ENCODE data around the gene DPPA4. TPM values are rescaled to one million over a fixed set of nuclear protein-coding genes. Genes with fewer than 3 reads are reported as not detected.

The DPPA4 gene
- total RNA-seq, 1 experiment from 2014 or later = 774 TPM

GRCh38 chr3:109385442-109386318, 48.3 kb upstream of the DPPA4 start:
- ATAC-seq (no peak), DNase-seq (ENCODE audit: low spot score) (no peak)
- H3K4me3 Mint-ChIP-seq = no peak overlapping the region
- ChIA-PET CTCF (interaction anchor here (0.7 to 1.0 kb wide), 2 partner anchors 17 to 40 kb away, joined by 3 to 6 read pairs; no protein-coding TSS in a partner anchor), POLR2A (interaction anchor here (1.2 kb wide), 1 partner anchor 29 kb away, joined by 3 read pairs; no protein-coding TSS in a partner anchor)
- TF ChIP-seq ZNF121 (CRISPR knock-in tag; IDR thresholded peaks at IDR 0.05) = 0 out of 2 replicates have a peak, but pooled peaks have one; percentile 27
- TF ChIP-seq ZNF281 (CRISPR knock-in tag; IDR thresholded peaks at IDR 0.05) = no peak
- H3K27me3 Mint-ChIP-seq (ENCODE audit: low read depth) = no peaks in the 10 kb centered on the region
- no peak overlapping the region for H3K27ac Mint-ChIP-seq
- H3K4me1 Mint-ChIP-seq = peaks cover 50% of the 10 kb centered on the region
- no peaks in the 10 kb centered on the region for H3K36me3 Mint-ChIP-seq
- no peaks in the 10 kb centered on the region for H3K9me3 Mint-ChIP-seq

- DNase-seq (ENCODE audit: low spot score) = no peak
- Mint-ChIP-seq H3K4me3 (no peak overlapping the region), H3K36me3 (no peaks in the 10 kb centered on the region), H3K27me3 (ENCODE audit: low read depth) (no peaks in the 10 kb centered on the region), H3K27ac (no peak overlapping the region), H3K9me3 (no peaks in the 10 kb centered on the region), H3K4me1 (peaks cover 39% of the 10 kb centered on the region)
- no peak for ATAC-seq
- TF ChIP-seq E2F5 (CRISPR knock-in tag; IDR thresholded peaks at IDR 0.05) = no peak
- no peak for TF ChIP-seq ATF6 (CRISPR knock-in tag; IDR thresholded peaks at IDR 0.05)
- TF ChIP-seq ZNF232 (CRISPR knock-in tag; IDR thresholded peaks at IDR 0.05) = no peak
- POLR2A ChIA-PET = interaction anchor here (0.7 kb wide), 1 partner anchor 31 kb away, joined by 4 read pairs; no protein-coding TSS in a partner anchor
- CTCF ChIA-PET = no interaction called here
Measured at GRCh38 chr3:109384164-109384563, 46.8 kb upstream of the DPPA4 start.

- ATAC-seq (peak; percentile 86), DNase-seq (ENCODE audit: low spot score) (no peak)
- ChIA-PET POLR2A (interaction anchor here (0.8 kb wide), 1 partner anchor 14 kb away, joined by 4 read pairs; no protein-coding TSS in a partner anchor), CTCF (interaction anchor here (0.5 to 1.6 kb wide), 4 partner anchors 16 to 36 kb away, joined by 3 to 4 read pairs (median 3); no protein-coding TSS in a partner anchor)
- no peak for TF ChIP-seq CREM (CRISPR knock-in tag; IDR thresholded peaks at IDR 0.05)
- TF ChIP-seq ZNF317 (CRISPR knock-in tag; IDR thresholded peaks at IDR 0.05; ENCODE audit: borderline replicate concordance, low read depth) = no peak
- TF ChIP-seq AFF4 (CRISPR knock-in tag; IDR thresholded peaks at IDR 0.05; ENCODE audit: borderline replicate concordance) = no peak
- no peak for TF ChIP-seq ZNF425 (CRISPR knock-in tag; conservative IDR thresholded peaks at IDR 0.05)
- TF ChIP-seq TP53 (CRISPR knock-in tag; IDR thresholded peaks at IDR 0.05) = no peak
- TF ChIP-seq CDX4 (CRISPR knock-in tag; IDR thresholded peaks at IDR 0.05; ENCODE audit: borderline replicate concordance) = no peak
- TF ChIP-seq EMX1 (CRISPR knock-in tag; IDR thresholded peaks at IDR 0.05) = no peak
- TF ChIP-seq ZNF396 (CRISPR knock-in tag; IDR thresholded peaks at IDR 0.05; ENCODE audit: borderline replicate concordance) = no peak
- no peak for TF ChIP-seq USF1 (CRISPR knock-in tag; IDR thresholded peaks at IDR 0.05)
- Mint-ChIP-seq H3K4me1 (peaks cover 42% of the 10 kb centered on the region), H3K36me3 (no peaks in the 10 kb centered on the region), H3K27ac (no peak overlapping the region), H3K27me3 (ENCODE audit: low read depth) (no peaks in the 10 kb centered on the region), H3K4me3 (no peak overlapping the region; the same call in 1 of the 2 replicates), H3K9me3 (no peaks in the 10 kb centered on the region)
Measured at GRCh38 chr3:109382588-109382987, 45.2 kb upstream of the DPPA4 start.
